ENCODE measurements around the gene PIGM. TPM values are rescaled to one million over a fixed set of nuclear protein-coding genes. Genes with fewer than 3 reads are reported as not detected.

Gene PIGM
- polyA plus RNA-seq = 10 to 100 TPM in 1 of 4 donors, 1 to 10 TPM in 3; 1.1 to 16.2 (median 2.7) TPM
- long read RNA-seq, donor 1 = 0 reads
- long read RNA-seq, donor 2, full-length matches to known transcripts = 23 of 23 reads
- long read RNA-seq, donor 2, partial matches to known transcripts = 0 of 23 reads
- long read RNA-seq, donor 2, other reads (novel, unspliced or antisense) = 0 of 23 reads
- long read RNA-seq, donor 3, full-length matches to known transcripts = 38 of 38 reads
- long read RNA-seq, donor 3, partial matches to known transcripts = 0 of 38 reads
- long read RNA-seq, donor 3, other reads (novel, unspliced or antisense) = 0 of 38 reads
- long read RNA-seq, donor 4, full-length matches to known transcripts = 2 of 2 reads
- long read RNA-seq, donor 4, partial matches to known transcripts = 0 of 2 reads
- long read RNA-seq, donor 4, other reads (novel, unspliced or antisense) = 0 of 2 reads
- long read RNA-seq, donor 5, full-length matches to known transcripts = 19 of 19 reads
- long read RNA-seq, donor 5, partial matches to known transcripts = 0 of 19 reads
- long read RNA-seq, donor 5, other reads (novel, unspliced or antisense) = 0 of 19 reads
- long read RNA-seq, donor 6, full-length matches to known transcripts = 27 of 27 reads
- long read RNA-seq, donor 6, partial matches to known transcripts = 0 of 27 reads
- long read RNA-seq, donor 6, other reads (novel, unspliced or antisense) = 0 of 27 reads
- long read RNA-seq, donor 7 = 0 reads
- long read RNA-seq, donor 8, full-length matches to known transcripts = 1 of 1 reads
- long read RNA-seq, donor 8, partial matches to known transcripts = 0 of 1 reads
- long read RNA-seq, donor 8, other reads (novel, unspliced or antisense) = 0 of 1 reads
- long read RNA-seq, donor 9, full-length matches to known transcripts = 11 of 11 reads
- long read RNA-seq, donor 9, partial matches to known transcripts = 0 of 11 reads
- long read RNA-seq, donor 9, other reads (novel, unspliced or antisense) = 0 of 11 reads
- long read RNA-seq, donor 10, full-length matches to known transcripts = 45 of 45 reads
- long read RNA-seq, donor 10, partial matches to known transcripts = 0 of 45 reads
- long read RNA-seq, donor 10, other reads (novel, unspliced or antisense) = 0 of 45 reads

DNA sequence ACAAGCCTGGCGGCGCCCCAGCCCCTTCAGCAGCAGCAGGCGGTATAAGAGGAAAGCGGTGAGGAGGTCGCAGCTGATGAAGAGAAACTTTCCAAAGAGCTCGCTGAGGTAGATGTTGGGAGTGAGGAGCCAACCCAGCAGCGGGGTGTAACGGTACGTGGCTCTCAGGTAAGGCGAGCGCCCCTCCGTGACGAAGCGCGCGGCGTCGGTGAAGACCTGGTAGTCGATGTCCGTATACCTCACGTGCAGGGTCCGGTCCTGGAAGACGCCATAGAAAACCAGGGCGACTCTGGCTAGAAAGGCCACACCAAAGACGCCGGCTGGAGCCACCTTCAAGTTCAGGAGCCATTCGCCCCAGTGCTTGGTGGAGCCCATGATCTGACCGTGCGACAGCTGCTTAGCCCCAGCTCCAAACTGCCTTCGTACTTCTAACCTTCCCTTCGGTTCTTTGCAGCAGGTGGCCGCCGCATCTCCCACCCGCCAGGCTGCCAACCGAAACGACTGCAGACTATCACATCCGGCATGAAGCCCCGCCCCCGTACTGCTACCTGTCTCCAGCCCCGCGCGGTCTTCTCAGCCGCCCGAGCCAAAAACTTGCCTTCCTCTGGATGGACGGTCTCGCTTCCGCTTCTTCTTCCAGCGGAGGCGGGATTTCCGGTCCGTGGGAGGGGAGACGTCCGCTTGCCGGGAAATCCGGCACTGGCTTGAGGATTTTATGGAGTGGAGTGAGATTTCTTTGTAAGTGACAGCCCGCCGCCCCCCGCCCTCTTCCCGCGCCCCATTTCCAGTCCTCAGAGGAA is at the start of gene PIGM:
TSS of gene PIGM (minus strand) at position 626 of the 800 bp plus-strand sequence. CDS start at position 375, 251 bp downstream.
- peak within 1 kb of the TSS; percentile 60 to 85 (median 77) for H3K27ac ChIP-seq (ENCODE audit: low read depth in 1 of 3, low read length in 2 of 3)
- WGBS, 3 donors = 0% methylated on average over 59 to 60 of the region's 60 CpGs
- peak; percentile 97 for DNase-seq
- H3K9me3 ChIP-seq (ENCODE audit: control insufficient read depth in 2 of 2, insufficient read depth in 1 of 2, low read depth in 1 of 2, low read length in 1 of 2) = no peaks in the 10 kb centered on the region
- peaks cover 0 to under 1% (median 0%) of the 10 kb centered on the region in 3 donors for H3K36me3 ChIP-seq (ENCODE audit: control insufficient read depth in 3 of 3, insufficient read depth in 2 of 3, low read depth in 1 of 3, low read length in 3 of 3)
- H3K4me1 ChIP-seq (ENCODE audit: control insufficient read depth in 3 of 3, insufficient read depth in 2 of 3, low read depth in 1 of 3, low read length in 2 of 3) = peaks cover 0 to 13% (median 2%) of the 10 kb centered on the region in 3 donors
- H3K27me3 ChIP-seq (ENCODE audit: control insufficient read depth in 3 of 3, insufficient read depth in 3 of 3, low read length in 3 of 3) = no peaks in the 10 kb centered on the region
- H3K4me3 ChIP-seq (ENCODE audit: low read depth in 1 of 3, low read length in 3 of 3) = peak within 1 kb of the TSS; percentile 66 to 87 (median 71)
- no peak for FAIRE-seq

DNA sequence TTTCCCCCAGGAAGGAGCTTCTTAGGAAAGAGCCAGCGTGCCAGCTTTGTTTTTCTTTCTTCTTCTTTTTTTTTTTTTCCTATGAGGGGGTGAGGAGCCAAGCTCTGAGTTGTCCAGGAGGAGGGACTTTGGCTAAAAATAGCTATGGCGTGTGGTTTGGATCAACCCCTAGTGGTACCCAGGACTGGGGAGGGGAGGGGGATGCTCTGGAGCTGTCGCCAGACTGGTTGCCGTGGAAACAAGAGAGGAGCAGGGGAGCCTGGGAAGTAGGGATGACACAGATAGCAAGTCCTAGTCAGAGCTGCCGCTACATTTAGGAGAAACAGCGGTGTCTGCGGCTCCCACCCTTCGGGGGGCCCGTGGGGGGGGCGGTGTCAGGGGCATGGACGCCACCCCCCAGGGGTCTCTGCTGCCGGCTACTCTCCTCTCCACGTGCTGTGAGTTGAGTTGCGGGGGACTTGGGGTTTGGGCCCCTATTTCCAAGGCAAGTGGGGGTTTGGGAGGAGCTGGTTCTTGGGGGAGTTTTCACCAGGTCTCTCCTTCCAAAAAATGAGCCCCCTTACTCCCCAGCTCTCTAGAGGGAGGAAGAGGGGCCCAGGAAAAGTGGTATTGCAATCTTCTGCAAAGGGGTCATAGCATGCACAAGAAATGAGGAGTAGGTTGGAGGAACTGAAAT is 49.6 kb upstream of the PIGM start, which contains the start of gene KCNJ9:
TSS of gene KCNJ9 (plus strand) at position 278 of the 676 bp plus-strand sequence. CDS start 2,493 bp downstream, outside the sequence.
- FAIRE-seq = no peak
- H3K27ac ChIP-seq (ENCODE audit: low read depth in 1 of 3, low read length in 2 of 3) = no peak within 1 kb of the TSS
- no peak within 1 kb of the TSS for H3K4me3 ChIP-seq (ENCODE audit: low read depth in 1 of 3, low read length in 3 of 3)
- no peaks in the 10 kb centered on the region for H3K9me3 ChIP-seq (ENCODE audit: control insufficient read depth in 2 of 2, insufficient read depth in 1 of 2, low read depth in 1 of 2, low read length in 1 of 2)
- peaks cover 2 to 52% (median 9%) of the 10 kb centered on the region in 3 donors for H3K27me3 ChIP-seq (ENCODE audit: control insufficient read depth in 3 of 3, insufficient read depth in 3 of 3, low read length in 3 of 3)
- H3K4me1 ChIP-seq (ENCODE audit: control insufficient read depth in 3 of 3, insufficient read depth in 2 of 3, low read depth in 1 of 3, low read length in 2 of 3) = no peaks in the 10 kb centered on the region
- WGBS, 3 donors = 20 to 36% (median 34%) methylated on average over 13 to 14 of the region's 14 CpGs
- no peak for DNase-seq
- peaks cover 0 to 5% (median 0%) of the 10 kb centered on the region in 3 donors for H3K36me3 ChIP-seq (ENCODE audit: control insufficient read depth in 3 of 3, insufficient read depth in 2 of 3, low read depth in 1 of 3, low read length in 3 of 3)

DNA sequence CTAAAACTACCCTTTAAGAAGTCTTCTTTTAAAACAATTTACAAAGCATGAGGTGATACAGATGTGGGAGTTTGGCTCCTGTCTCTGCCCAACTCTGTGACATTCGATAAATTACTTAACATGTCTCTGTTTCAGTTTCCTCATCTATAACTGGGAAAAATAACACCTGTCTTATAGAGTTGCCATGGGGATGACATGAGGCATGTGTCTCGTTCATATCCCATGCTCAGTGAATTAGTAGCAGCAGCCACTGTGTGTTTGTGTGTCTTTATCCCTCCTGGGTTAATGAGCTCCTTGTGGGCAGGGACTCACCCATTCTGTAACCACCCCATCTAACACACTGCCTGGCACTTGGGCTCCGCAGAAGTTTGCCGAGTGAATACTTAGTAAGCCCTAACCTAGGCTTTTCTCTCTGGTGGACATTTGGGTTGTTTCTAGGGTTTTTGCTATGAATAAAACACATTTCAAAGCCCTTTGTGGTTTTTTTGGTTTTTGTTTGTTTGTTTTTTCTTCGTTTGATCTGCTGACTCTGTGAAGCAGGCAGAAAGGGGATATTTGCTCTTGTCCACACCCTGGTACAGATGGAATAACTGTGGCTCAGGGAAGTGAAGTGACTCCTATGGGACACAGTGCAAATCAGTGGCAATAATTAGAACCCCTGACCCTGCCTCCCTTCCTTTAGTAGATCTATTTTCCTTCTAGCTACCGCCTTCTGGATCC is 48.8 kb upstream of the PIGM start:
- H3K9me3 ChIP-seq (ENCODE audit: control insufficient read depth in 2 of 2, insufficient read depth in 1 of 2, low read depth in 1 of 2, low read length in 1 of 2) = no peaks in the 10 kb centered on the region
- H3K36me3 ChIP-seq (ENCODE audit: control insufficient read depth in 3 of 3, insufficient read depth in 2 of 3, low read depth in 1 of 3, low read length in 3 of 3) = no peaks in the 10 kb centered on the region
- H3K4me3 ChIP-seq (ENCODE audit: low read depth in 1 of 3, low read length in 3 of 3) = no peak overlapping the region
- H3K4me1 ChIP-seq (ENCODE audit: control insufficient read depth in 3 of 3, insufficient read depth in 2 of 3, low read depth in 1 of 3, low read length in 2 of 3) = no peaks in the 10 kb centered on the region
- DNase-seq (no peak), FAIRE-seq (no peak)
- peaks cover 2 to 52% (median 9%) of the 10 kb centered on the region in 3 donors for H3K27me3 ChIP-seq (ENCODE audit: control insufficient read depth in 3 of 3, insufficient read depth in 3 of 3, low read length in 3 of 3)
- no peak overlapping the region for H3K27ac ChIP-seq (ENCODE audit: low read depth in 1 of 3, low read length in 2 of 3)
- 40 to 53% (median 45%) methylated on average over 6 of the region's 6 CpGs for WGBS, 3 donors

DNA sequence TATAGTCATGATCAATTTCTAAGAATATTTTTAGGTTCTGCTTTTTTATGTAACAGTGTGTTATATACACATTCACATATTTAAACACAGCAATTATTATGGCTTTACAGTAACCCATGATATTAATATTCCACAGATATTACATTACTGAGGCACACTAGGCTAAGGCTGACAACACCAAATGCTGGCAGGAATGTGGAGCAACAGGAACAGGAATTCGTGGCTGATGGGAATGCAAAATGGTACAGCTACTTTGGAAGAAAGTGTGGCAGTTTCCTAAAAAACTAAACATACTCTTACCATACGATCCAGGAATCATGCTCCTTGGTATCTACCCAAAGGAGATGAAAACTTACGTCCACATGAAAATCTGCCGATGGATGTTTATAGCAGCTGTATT is 47.7 kb upstream of the PIGM start:
- Histone ChIP-seq H3K36me3 (ENCODE audit: control insufficient read depth in 3 of 3, insufficient read depth in 2 of 3, low read depth in 1 of 3, low read length in 3 of 3) (no peaks in the 10 kb centered on the region), H3K4me1 (ENCODE audit: control insufficient read depth in 3 of 3, insufficient read depth in 2 of 3, low read depth in 1 of 3, low read length in 2 of 3) (no peaks in the 10 kb centered on the region), H3K4me3 (ENCODE audit: low read depth in 1 of 3, low read length in 3 of 3) (no peak overlapping the region), H3K27me3 (ENCODE audit: control insufficient read depth in 3 of 3, insufficient read depth in 3 of 3, low read length in 3 of 3) (peaks cover 2 to 52% (median 9%) of the 10 kb centered on the region in 3 donors), H3K9me3 (ENCODE audit: control insufficient read depth in 2 of 2, insufficient read depth in 1 of 2, low read depth in 1 of 2, low read length in 1 of 2) (no peaks in the 10 kb centered on the region), H3K27ac (ENCODE audit: low read depth in 1 of 3, low read length in 2 of 3) (no peak overlapping the region)
- WGBS, 3 donors = 62 to 73% (median 65%) methylated on average over 4 of the region's 4 CpGs
- FAIRE-seq (no peak), DNase-seq (no peak)

DNA sequence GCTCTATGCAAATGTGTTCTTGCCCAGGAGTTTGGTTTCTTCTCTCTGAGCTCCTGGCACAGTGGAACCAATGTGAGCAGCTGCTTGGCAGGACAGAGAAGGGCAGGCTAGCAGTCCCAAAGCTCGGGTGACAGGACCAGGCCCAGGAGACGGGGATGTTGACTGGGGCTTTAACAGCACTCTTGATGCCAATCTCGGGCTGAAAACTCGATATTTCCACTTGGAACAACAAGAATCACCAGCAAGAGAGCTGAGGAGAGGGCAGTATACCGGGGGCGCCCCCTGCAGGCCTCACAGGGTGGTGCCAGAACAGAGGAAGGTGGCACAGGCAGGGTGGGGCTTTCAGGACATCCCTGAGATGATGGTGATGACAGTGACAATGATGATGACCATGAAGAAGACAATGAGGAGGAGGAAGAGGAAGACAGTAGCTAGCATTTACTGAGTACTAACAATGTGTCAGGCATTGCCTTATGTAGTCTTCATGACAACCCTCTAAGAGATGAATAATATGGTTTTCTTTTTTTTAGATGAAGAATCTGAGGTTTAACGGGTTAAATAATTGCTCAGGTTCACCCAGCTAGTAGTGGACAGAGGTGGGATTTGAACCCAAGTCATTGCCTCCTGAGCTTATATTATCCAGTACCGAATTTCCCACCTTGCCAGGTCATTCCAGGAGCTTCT is 46.9 kb upstream of the PIGM start:
- Histone ChIP-seq H3K36me3 (ENCODE audit: control insufficient read depth in 3 of 3, insufficient read depth in 2 of 3, low read depth in 1 of 3, low read length in 3 of 3) (no peaks in the 10 kb centered on the region), H3K9me3 (ENCODE audit: control insufficient read depth in 2 of 2, insufficient read depth in 1 of 2, low read depth in 1 of 2, low read length in 1 of 2) (no peaks in the 10 kb centered on the region), H3K4me3 (ENCODE audit: low read depth in 1 of 3, low read length in 3 of 3) (no peak overlapping the region), H3K27ac (ENCODE audit: low read depth in 1 of 3, low read length in 2 of 3) (no peak overlapping the region), H3K27me3 (ENCODE audit: control insufficient read depth in 3 of 3, insufficient read depth in 3 of 3, low read length in 3 of 3) (peaks cover 2 to 47% (median 9%) of the 10 kb centered on the region in 3 donors), H3K4me1 (ENCODE audit: control insufficient read depth in 3 of 3, insufficient read depth in 2 of 3, low read depth in 1 of 3, low read length in 2 of 3) (no peaks in the 10 kb centered on the region)
- DNase-seq = peak; percentile 49 to 70
- no peak for FAIRE-seq
- 12 to 20% (median 16%) methylated on average over 8 of the region's 8 CpGs for WGBS, 3 donors

DNA sequence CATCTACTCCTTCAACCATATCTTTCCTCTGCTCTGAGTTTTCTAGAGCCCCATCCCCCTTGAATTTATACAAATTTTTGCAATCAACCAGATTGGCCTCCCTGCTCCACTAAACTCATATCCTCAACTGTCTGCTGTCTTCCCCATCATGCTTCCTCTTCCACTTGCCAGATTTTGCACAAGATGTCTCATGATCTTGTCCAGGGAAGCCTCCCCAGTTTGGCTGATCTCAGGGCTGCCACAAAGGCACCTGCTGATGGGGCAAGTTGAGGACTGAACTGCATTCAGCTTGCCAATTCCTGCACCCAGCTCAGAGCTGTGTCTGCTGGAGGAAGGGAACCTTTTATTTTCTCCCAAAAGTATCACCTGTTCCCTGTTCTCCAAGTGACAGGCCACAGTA is 45.7 kb upstream of the PIGM start:
- Histone ChIP-seq H3K36me3 (ENCODE audit: control insufficient read depth in 3 of 3, insufficient read depth in 2 of 3, low read depth in 1 of 3, low read length in 3 of 3) (no peaks in the 10 kb centered on the region), H3K4me3 (ENCODE audit: low read depth in 1 of 3, low read length in 3 of 3) (no peak overlapping the region), H3K27me3 (ENCODE audit: control insufficient read depth in 3 of 3, insufficient read depth in 3 of 3, low read length in 3 of 3) (peaks cover 2 to 39% (median 6%) of the 10 kb centered on the region in 3 donors), H3K4me1 (ENCODE audit: control insufficient read depth in 3 of 3, insufficient read depth in 2 of 3, low read depth in 1 of 3, low read length in 2 of 3) (no peaks in the 10 kb centered on the region), H3K27ac (ENCODE audit: low read depth in 1 of 3, low read length in 2 of 3) (no peak overlapping the region), H3K9me3 (ENCODE audit: control insufficient read depth in 2 of 2, insufficient read depth in 1 of 2, low read depth in 1 of 2, low read length in 1 of 2) (no peaks in the 10 kb centered on the region)
- no peak for FAIRE-seq
- DNase-seq = no peak

DNA sequence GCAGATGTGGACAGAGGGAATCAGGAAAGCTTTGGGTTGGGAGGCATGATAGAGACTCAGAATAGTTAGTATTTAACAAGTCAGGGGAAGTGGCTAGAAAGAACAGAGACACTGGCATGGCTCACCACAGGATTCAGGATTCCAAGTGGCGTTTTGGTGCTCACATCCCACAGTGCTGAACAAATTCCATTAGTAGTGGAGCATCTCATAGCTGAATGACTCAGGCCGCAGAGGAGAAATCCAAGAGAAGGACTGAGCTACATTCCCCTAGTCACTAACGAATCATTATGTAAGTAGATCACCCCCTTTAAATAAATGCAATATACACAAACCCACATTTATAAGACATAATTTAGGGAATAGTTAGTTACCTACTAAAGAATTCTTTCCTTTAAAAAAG is 44.5 kb upstream of the PIGM start:
- DNase-seq = no peak
- H3K27ac ChIP-seq (ENCODE audit: low read depth in 1 of 3, low read length in 2 of 3) = no peak overlapping the region
- no peaks in the 10 kb centered on the region for H3K9me3 ChIP-seq (ENCODE audit: control insufficient read depth in 2 of 2, insufficient read depth in 1 of 2, low read depth in 1 of 2, low read length in 1 of 2)
- no peak overlapping the region for H3K4me3 ChIP-seq (ENCODE audit: low read depth in 1 of 3, low read length in 3 of 3)
- no peaks in the 10 kb centered on the region for H3K4me1 ChIP-seq (ENCODE audit: control insufficient read depth in 3 of 3, insufficient read depth in 2 of 3, low read depth in 1 of 3, low read length in 2 of 3)
- no peak for FAIRE-seq
- WGBS, 3 donors = 79 to 86% (median 81%) methylated on average over 3 of the region's 3 CpGs
- H3K27me3 ChIP-seq (ENCODE audit: control insufficient read depth in 3 of 3, insufficient read depth in 3 of 3, low read length in 3 of 3) = peaks cover 0 to 33% (median 4%) of the 10 kb centered on the region in 3 donors
- no peaks in the 10 kb centered on the region for H3K36me3 ChIP-seq (ENCODE audit: control insufficient read depth in 3 of 3, insufficient read depth in 2 of 3, low read depth in 1 of 3, low read length in 3 of 3)

All from small intestine (tissue), 16 donors.